ENCODE measurements around the gene INO80.

GRCh38 chr15:40942337-40942854 lies 173.7 kb downstream of the INO80 start:
- TF ChIP-seq CTCF (IDR thresholded peaks at IDR 0.05) (no peak), POLR2A (IDR thresholded peaks at IDR 0.05) (no peak)
